Subcutaneous abdominal adipose tissue (tissue), 5 donors: ENCODE data around the gene UAP1L1.
A peak's percentile ranks its signal among the peaks of the same experiment; 100 is the strongest.
"Not testable (repeated sequence)": the region's sequence is repeated elsewhere in the genome, so short reads cannot be mapped to it uniquely, and the experiment has no call there.

Experiments
- H3K27ac ChIP-seq: one replicate; pipeline ENCODE4 v1.7.0; 2013; ENCODE audit warnings: low read depth, mild to moderate bottlenecking, inconsistent platforms, low read length, moderate library complexity
- H3K27me3 ChIP-seq, 5 donors: one replicate each; pipeline ENCODE4 v1.7.0; 2013; ENCODE audit warnings: low read length in 5 of 5, inconsistent platforms in 1 of 5; ENCODE audit not compliant: control insufficient read depth in 5 of 5, insufficient read depth in 4 of 5
- H3K36me3 ChIP-seq, 5 donors: one replicate each; pipeline ENCODE4 v1.7.0; 2013; ENCODE audit warnings: low read length in 5 of 5; ENCODE audit not compliant: control insufficient read depth in 5 of 5, insufficient read depth in 5 of 5
- H3K4me1 ChIP-seq, 5 donors: one replicate each; pipeline ENCODE4 v1.7.0; 2013; ENCODE audit warnings: low read length in 5 of 5, mild to moderate bottlenecking in 3 of 5, moderate library complexity in 1 of 5; ENCODE audit not compliant: control insufficient read depth in 5 of 5, insufficient read depth in 5 of 5
- H3K4me3 ChIP-seq, 5 donors: one replicate each; pipeline ENCODE4 v1.7.0; 2013; ENCODE audit warnings: low read length in 5 of 5, low read depth in 1 of 5
- H3K9ac ChIP-seq, 5 donors: one replicate each; pipeline ENCODE4 v1.7.0; 2013; ENCODE audit warnings: low read length in 5 of 5, mild to moderate bottlenecking in 4 of 5, moderate library complexity in 3 of 5
- H3K9me3 ChIP-seq, 5 donors: one replicate each; pipeline ENCODE4 v1.7.0; 2013; ENCODE audit warnings: low read length in 5 of 5; ENCODE audit not compliant: control insufficient read depth in 5 of 5
- donor health status: healthy.
- donor health status: healthy.
- donor health status: healthy.
- donor health status: healthy.
- donor health status: healthy.

The UAP1L1 gene

DNA sequence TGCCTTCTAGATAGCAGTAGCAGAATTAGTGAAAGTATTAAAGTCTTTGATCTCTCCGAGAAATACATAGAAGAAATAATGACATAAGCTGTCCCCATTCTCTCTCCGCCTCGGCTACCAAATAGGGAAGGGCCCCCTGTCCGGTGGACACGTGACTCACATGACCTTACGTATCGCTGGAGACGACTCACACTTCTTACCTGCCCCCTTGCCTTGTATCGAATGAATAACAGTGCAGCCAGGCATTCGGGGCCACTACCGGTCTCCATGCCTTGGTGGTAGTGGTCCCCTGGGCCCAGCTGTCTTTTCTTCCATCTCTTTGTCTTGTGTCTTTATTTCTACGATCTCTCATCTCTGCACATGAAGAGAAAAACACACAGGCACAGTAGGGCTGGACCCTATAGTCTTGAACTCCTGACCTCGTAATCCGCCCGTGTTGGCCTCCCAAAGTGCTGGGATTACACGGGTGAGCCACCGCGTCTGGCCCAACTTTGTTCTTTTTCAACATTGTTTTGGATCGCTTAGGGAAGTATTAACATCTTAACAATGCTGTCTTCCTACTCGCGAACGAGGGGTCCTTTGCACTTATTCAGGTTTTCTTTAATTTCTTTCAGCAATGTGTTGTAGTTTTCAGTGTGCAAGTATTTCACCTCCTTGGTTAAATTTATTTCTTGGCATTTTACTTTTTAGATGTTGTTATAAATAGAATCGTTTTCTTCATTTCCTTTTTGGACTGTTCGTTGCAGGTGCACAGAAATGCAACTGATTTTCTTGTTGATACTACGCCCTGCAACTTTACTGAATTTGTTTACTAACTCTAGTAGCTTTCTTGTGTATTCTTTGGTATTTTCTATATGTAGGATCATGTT, 44.8 kb downstream of the UAP1L1 start:
- not testable (repeated sequence) for H3K27me3 ChIP-seq, H3K9ac ChIP-seq, H3K9me3 ChIP-seq, H3K27ac ChIP-seq, H3K4me3 ChIP-seq, H3K36me3 ChIP-seq
- peaks cover 0 to 13% (median 9%) of the 10 kb centered on the region in 5 donors for H3K4me1 ChIP-seq

DNA sequence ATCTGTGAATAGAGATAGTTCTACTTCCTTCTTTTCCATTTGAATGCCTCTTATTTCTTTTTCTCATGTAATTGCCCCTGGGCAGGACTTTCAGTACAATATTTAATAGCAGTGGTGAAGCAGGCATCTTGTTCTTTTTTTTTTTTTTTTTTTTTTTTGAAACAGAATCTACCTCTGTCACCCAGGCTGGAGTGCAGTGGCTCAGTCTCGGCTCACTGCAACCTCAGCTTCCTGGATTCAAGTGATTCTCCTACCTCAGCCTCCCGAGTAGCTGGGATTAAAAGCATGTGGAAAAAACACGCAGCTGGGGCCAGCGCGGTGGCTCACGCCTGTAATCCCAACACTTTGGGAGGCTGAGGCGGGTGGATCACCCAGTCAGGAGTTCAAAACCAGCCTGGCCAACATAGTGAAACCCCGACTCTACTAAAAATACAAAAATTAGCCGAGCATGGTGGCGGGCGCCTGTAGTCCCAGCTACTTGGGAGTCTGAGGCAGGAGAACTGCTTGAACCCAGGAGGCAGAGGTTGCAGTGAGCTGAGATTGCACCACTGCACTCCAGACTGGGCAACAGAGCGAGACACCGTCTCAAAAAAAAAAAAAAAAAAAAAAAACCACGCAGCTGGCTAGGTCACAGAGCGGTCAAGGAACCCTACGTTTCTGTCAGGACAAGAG, 45.6 kb downstream of the UAP1L1 start:
- not testable (repeated sequence) for H3K4me3 ChIP-seq, H3K36me3 ChIP-seq, H3K27me3 ChIP-seq, H3K9ac ChIP-seq, H3K27ac ChIP-seq, H3K9me3 ChIP-seq
- H3K4me1 ChIP-seq, result peaks cover 0 to 15% (median 13%) of the 10 kb centered on the region in 5 donors

DNA sequence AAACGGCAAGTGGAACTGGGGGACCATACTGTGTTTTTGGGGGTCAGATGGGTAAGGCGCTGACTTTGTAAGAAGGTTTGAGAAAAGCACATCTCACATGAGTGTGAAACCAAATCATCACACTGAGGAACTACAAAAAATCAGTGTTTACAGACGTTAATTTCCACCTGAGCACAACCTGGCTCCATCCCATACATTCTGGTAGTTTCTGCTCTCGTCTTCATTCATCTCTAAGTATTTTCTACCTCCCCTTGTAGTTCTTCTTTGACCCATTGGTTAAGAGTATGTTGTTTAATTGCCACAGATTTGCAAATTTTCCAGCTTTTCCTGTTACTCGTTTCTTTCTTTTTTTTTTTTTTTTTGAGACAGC, 46.1 kb downstream of the UAP1L1 start:
- Histone ChIP-seq H3K4me1 (peaks cover 0 to 20% (median 17%) of the 10 kb centered on the region in 5 donors), H3K4me3 (no peak overlapping the region), H3K36me3 (no peaks in the 10 kb centered on the region), H3K9me3 (no peaks in the 10 kb centered on the region), H3K9ac (no peak overlapping the region), H3K27me3 (no peaks in the 10 kb centered on the region), H3K27ac (no peak overlapping the region)

DNA sequence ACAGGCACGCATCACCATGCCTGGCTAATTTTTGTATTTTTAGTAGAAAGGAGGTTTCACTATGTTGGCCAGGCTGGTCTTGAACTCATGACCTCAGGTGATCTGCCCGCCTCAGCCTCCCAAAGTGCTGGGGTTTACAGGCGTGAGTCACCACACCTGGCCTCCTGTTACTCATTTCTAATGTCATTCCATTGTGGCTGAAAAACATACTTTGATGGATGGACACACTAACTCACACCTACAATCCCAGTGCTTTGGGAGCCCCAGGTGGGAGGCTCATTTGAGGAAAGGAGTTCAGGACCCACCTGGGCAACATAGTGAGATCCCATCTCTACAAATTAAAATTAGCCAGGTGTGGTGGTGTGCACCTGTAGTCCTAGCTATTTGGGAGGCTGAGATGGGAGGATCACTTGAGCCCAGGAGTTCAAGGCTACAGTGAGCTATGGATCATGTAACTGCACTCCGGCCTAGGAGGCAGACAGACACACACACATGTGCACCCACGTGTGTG, 46.7 kb downstream of the UAP1L1 start:
- not testable (repeated sequence) for H3K27ac ChIP-seq, H3K4me3 ChIP-seq, H3K9me3 ChIP-seq, H3K27me3 ChIP-seq, H3K36me3 ChIP-seq, H3K9ac ChIP-seq
- peaks cover 0 to 26% (median 23%) of the 10 kb centered on the region in 5 donors for H3K4me1 ChIP-seq

DNA sequence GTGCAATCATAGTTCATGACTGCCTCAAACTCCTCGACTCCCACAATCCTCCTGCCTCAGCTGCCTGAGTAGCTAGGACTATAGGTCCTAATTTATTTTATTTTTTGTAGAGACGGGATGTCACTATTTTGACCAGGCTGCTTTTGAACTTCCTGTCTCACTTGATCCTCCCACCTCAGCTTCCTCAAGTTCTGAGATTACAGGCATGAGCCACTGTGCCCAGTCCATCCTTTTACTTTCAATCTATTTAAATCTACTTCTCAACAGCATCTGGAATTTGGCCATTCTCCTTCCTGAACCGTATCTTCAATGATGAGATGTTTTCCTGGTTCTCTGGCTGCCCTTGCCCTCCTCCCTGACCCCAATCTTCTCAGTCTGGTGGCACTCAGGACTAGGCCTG, 49.5 kb downstream of the UAP1L1 start:
- Histone ChIP-seq H3K4me3 (no peak overlapping the region), H3K27ac (no peak overlapping the region), H3K27me3 (no peaks in the 10 kb centered on the region), H3K9ac (no peak overlapping the region), H3K9me3 (peaks cover 0 to 8% (median 4%) of the 10 kb centered on the region in 5 donors), H3K36me3 (no peaks in the 10 kb centered on the region), H3K4me1 (peaks cover 0 to 40% (median 28%) of the 10 kb centered on the region in 5 donors)

DNA sequence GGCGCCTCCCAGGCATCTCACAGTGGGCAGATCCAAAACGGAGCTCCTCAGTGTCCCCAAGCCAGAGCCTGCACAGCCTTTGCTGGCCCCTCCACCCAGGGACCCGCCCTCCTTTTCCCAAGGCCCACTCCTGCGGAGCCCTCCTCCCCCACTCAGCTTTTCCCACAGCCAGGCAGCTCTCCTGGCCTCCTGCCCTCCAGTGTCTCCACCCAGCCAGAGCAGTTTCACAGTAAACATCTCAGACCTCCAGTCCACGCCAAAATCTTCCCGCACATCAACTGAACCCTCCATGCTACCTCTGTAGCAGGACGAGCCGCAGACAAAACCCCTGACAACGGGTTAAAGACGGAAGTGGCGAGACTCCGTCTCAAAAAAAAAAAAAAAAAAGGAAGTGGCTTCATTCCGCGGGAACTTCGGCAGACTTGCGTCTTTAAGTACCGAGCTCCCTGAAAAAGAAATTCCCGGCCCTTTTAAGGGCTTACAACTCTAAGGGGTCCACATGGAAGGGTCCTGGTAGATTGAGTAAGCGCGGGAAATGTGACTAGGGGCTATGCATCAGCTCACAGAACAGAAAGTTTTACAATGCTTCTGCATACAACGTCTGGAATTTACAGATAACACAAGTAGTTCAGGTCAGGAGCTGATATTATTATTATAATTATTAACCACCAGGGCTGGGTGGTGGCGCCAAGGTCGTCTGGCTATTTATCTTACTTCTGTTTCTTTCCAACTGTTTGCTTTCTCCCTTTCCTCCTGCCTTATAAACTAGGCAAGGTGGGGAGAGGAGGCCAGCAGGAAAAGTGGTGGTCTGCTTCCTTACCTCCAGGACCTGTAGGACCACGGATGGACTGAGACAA, 50.2 kb downstream of the UAP1L1 start:
- Histone ChIP-seq H3K9ac (no peak overlapping the region), H3K27me3 (no peaks in the 10 kb centered on the region), H3K4me3 (peak overlapping the region in 3 of 5 donors; percentile 37 to 49 (median 39))

DNA sequence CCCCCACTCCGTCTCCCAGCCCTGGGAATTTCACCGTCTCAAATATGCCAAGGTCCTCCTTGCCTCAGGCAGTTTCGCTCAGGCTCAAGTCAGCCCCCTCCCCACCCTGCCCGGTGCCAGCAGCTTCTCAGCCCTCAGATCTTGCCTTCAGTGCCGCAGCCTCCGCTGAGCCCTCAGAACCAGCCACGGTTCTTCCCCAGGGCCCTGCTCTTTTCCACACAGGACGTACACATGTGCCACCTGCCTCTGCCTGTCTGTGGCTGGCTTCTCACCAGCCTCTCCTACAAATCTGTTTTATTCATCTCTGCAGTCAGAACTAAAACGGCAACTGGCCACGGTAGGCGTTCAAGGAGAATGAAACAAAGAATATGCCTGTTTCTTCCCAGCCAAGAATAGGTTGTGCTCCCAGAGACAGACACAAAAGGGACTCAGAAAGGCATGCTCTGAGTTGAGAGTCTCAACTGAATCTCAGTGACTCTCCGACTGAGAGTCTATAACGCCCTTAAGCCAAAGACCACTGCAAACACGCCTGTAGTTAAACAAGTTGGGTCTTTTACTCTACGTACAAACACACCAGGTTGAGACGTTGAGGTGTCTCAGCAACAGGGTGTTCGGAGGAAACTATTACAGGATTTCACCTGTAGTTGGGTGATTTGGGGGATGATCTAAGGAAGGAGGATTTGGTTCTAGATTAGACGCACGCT, 51.0 kb downstream of the UAP1L1 start:
- Histone ChIP-seq H3K4me1 (peaks cover 0 to 40% (median 28%) of the 10 kb centered on the region in 5 donors), H3K9ac (peak overlapping the region in 1 of 5 donors; percentile 67), H3K27ac (no peak overlapping the region), H3K9me3 (peaks cover 0 to 8% (median 4%) of the 10 kb centered on the region in 5 donors), H3K36me3 (no peaks in the 10 kb centered on the region), H3K27me3 (no peaks in the 10 kb centered on the region), H3K4me3 (peak overlapping the region in 4 of 5 donors; percentile 72 to 84 (median 78))

More for the DNA sequence above, 50.2 kb downstream of the UAP1L1 start:
- Histone ChIP-seq H3K27ac (no peak overlapping the region), H3K4me1 (peaks cover 0 to 40% (median 28%) of the 10 kb centered on the region in 5 donors), H3K9me3 (peaks cover 0 to 8% (median 4%) of the 10 kb centered on the region in 5 donors), H3K36me3 (no peaks in the 10 kb centered on the region)

DNA sequence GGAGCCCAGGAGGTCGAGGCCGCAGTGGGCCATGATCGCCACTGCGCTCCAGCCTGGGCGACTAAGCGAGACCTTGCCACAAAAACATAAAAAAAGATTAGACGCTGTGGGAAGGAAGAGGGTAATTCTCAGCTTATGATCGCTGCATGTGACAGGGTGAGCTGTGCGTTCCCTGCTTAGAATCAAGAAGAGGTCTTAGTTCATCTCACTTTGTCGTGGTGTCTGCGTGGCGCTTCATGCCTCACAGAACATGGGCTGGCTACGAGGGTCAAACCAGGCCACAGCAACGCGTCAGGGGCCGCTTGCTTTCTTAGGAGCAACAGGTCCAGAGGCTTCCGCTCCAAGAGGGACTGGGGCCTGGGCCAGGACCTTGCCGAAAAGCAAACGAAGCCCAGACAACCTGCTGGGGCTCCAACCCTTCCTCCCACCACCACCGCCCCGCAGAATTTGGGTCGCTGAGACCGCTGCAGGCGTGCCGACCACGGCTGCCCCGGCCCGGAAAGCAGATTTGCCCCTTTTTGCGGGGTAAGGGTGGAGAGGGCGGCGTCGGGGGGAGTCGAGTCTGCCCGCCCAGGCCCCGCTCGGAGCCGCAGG, 51.6 kb downstream of the UAP1L1 start:
- Histone ChIP-seq H3K4me1 (peaks cover 0 to 40% (median 28%) of the 10 kb centered on the region in 5 donors), H3K27me3 (no peaks in the 10 kb centered on the region), H3K4me3 (peak overlapping the region; percentile 69 to 84 (median 76)), H3K9me3 (peaks cover 0 to 8% (median 4%) of the 10 kb centered on the region in 5 donors), H3K27ac (no peak overlapping the region), H3K36me3 (no peaks in the 10 kb centered on the region), H3K9ac (peak overlapping the region in 4 of 5 donors; percentile 46 to 67 (median 64))
